H1 (cell line): ENCODE results near the gene PAX3. TPM values are rescaled to one million over a fixed set of nuclear protein-coding genes. Genes with fewer than 3 reads are reported as not detected.
A peak's percentile ranks its signal among the peaks of the same experiment; 100 is the strongest.

Source experiments
- BCL11A ChIP-seq, 2 experiments: IDR thresholded peaks; one replicate each; pipeline ENCODE4 v1.6.1; 2011; ENCODE audit warnings: low read depth in 2 of 2, low read length in 2 of 2, mild to moderate bottlenecking in 2 of 2
- RNF2 ChIP-seq: fragments of 200-900, 300-1000 bp; sonication (generic); IDR thresholded peaks from 2 replicates; pipeline ENCODE4 v1.7.1; 2016; ENCODE audit warnings: borderline replicate concordance, low read depth, mild to moderate bottlenecking, antibody characterized with exemption, low read length; ENCODE audit not compliant: poor library complexity, severe bottlenecking; ENCODE audit errors: missing control alignments
- polyA plus RNA-seq, 7 experiments: library from polyadenylated mRNA; depleted of rRNA in 3 of 7; stranded (reverse) in 5 of 7; unstranded in 2 of 7; fragments of >200 nt in 5 of 7; fragments of 200-250 nt in 2 of 7; gene quantifications; 1 replicate in 5 of 7; 2 replicates in 1 of 7; 4 replicates in 1 of 7; pipeline versions ENCODE4 v1.2.1 to v1.2.3, GENCODE V29; 2011 to 2013; ENCODE audit warnings: missing spikeins in 2 of 7, mixed read lengths in 2 of 7
- total RNA-seq: library from RNA; stranded (reverse); fragmentation: NEBNext Ultra II Directional; extraction: Animal tissue kit (Norgen Biotek cat#: 25700); gene quantifications from 2 replicates; pipeline ENCODE4 v1.2.1, GENCODE V29; 2021

The PAX3 gene
- total and polyA plus RNA-seq, 2 of the 8 experiments (the other 6 are each of a cell fraction or from before 2014, with no cell fraction given), result 0.33 TPM; not detected in 1

DNA sequence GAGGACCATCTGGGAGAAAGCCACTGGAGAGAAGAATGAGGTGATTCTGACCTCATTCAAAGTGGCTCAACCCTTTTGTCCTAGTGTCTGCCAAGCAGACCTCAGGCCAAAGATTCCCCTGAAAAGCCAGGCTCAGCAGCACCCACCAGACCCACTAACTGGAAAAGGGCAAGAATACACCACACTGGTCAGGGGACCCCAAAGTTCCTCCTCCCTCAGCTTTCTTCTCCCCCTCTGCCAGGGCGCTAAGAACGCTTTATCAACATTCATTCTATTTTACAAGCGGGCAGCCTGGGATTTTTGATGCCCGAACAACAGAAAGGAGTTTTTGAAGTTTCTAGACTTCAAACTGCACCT, 7.3 kb downstream of the PAX3 start (continued):
- TF ChIP-seq BCL11A (IDR thresholded peaks at IDR 0.05; ENCODE audit: low read depth in 2 of 2, low read length in 2 of 2) (no peak), RNF2 (peak; percentile 16)
